GM19240 (cell line): ENCODE measurements around the gene EPS8L1.
"Not testable (repeated sequence)": the region's sequence is repeated elsewhere in the genome, so short reads cannot be mapped to it uniquely, and the experiment has no call there.

Experiments
- DNase-seq: peaks from one replicate; pipeline ENCODE4 v3.0.0; 2011; ENCODE audit warnings: low spot score; ENCODE audit not compliant: insufficient read length

The EPS8L1 gene

DNA sequence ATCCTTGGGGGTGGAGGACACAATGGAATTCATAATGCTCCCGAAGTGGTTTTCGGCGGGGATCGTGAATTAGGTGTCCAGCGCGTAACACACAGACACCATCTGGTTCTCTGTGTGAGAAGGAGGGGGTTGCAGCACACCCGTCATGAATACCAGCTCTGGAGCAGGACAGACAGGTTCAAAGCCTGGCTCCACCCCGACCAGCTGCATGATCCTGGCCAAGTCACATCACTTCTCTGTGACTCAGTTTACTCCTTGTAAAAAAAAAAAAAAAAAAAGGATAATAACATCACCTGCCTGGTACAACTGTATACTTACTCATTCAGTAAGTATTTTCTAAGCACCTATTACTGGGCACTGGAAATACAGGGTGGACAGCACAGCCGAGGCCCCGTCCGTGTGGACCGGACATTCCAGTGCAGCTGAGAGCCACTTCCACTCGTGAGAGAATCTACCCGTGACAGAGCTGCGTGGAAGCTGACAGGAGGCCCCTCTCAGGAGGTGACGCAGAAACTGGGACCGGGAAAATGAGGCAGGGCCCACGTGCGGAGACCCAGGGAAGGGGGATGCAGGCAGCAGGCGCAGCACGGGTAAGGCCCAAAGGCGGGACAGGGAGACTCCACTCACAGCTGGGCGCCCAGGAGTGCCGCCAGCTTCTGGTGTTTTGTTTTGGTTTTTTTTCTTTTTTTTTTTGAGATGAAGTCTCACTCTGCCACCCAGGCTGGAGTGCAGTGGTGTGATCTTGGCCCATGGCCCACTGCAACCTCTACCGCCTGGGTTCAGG, 24.7 kb upstream of the EPS8L1 start:
- no peak for DNase-seq

- DNase-seq = no peak
Measured at GRCh38 chr19:55053735-55054134, 21.9 kb upstream of the EPS8L1 start.

- no peak for DNase-seq
Measured at GRCh38 chr19:55056827-55057226, 18.8 kb upstream of the EPS8L1 start.

DNA sequence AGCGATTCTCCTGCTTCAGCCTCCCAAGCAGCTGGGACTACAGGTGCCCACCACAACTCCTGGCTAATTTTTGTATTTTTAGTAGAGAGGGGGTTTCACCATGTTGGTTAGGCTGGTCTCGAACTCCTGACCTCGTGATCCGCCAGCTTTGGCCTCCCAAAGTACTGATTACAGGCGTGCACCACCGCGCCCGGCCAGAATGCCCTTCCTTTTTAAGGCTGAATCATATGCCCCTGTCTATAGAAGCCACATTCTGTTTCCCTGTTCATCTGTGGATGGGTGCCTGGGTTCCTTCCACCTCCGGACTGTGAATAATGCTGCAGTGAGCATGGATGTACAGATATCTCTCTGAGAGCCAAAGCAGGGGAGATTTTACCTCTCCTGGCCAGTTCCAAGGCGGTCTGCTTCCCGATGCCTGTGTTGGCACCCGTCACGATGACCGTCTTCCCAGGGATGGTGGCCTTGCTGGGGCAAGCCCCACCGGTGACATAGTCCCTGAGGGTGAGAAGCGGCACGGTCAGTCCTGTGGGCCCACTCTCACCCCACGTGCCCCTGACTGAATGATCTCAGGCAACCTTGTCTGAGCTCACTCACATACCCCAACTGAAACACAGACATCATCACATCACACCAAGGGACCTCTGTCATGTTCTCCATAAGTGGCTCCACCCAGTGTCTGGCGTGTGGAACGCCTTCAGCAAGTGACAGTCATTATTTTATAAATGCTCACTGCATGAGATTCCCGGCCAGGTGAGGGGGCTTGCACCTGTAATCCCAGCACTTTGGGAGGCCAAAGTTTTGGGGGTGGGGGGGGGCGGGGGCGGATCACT, 16.7 kb upstream of the EPS8L1 start:
- no peak for DNase-seq

DNA sequence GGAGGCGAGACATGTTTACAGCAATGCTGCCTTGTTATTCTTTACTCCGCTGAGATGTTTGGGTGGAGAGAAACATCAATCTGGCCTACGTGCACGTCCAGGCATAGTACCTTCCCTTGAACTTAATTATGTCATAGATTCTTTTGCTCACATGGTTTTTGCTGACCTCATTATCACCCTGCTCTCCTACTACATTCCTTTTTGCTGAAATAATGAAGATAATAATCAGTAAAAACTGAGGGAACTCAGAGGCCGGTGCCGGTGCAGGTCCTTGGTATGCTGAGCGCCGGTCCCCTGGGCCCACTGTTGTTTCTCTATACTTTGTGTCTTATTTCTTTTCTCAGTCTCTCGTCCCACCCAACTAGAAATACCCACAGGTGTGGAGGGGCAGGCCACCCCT, 15.4 kb upstream of the EPS8L1 start:
- not testable (repeated sequence) for DNase-seq

DNA sequence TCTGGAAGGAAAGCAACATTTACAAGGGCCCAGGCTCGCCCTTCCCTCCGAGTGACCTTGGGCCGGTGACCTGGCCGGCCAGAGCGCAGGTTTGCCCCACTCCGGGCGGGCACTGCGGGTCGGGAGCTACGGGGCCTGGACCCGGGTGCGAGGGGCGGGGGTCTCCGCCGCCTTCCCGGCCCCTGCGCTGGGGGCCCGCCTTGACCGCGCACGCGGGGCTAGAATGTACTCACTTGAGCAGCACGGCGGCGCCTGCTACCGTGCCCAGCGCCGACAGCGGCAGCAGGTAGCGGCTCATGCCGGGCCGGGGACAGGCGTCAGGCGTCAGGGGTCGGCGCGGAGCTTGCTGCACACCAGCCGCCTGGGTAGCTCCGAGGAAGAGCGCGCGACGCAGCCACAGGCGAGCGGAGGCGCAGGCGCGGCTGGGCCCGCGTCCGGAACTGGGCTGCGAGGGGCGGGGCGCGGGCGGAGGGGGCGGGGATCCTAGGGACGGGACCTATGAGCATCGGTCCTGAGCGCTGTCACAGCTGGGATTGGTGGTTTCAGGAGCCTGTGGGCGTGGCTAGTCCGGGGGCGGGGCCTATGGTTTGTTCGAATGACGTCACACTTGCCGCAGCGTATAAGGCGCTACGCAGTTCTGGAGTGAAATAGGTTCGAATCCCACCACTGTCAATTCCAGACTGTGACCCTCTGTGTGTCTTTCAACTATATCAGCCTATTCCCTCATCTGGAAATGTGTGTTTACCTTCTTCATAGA, 12.8 kb upstream of the EPS8L1 start, which contains the start of gene RDH13:
RDH13 (minus strand) TSS at position 414 of the 757 bp plus-strand sequence; CDS start at position 298, 116 bp downstream.
- DNase-seq = peak; percentile 99

DNA sequence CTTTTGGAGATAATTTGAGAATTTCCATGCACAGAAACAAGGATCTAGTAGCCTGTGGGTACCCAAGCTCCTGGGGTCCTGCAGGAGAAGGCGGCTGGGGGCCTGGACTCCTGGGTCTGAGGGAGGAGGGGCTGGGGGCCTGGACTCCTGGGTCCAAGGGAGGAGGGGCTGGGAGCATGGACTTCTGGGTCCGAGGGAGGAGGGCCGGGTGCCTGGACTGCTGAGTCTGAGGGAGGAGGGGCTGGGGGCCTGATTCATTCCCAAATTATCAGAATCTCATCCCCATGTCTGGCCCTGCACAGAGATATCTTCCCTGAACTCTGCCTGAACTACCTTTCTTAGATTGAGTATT, 12.2 kb upstream of the EPS8L1 start:
- DNase-seq = no peak

DNA sequence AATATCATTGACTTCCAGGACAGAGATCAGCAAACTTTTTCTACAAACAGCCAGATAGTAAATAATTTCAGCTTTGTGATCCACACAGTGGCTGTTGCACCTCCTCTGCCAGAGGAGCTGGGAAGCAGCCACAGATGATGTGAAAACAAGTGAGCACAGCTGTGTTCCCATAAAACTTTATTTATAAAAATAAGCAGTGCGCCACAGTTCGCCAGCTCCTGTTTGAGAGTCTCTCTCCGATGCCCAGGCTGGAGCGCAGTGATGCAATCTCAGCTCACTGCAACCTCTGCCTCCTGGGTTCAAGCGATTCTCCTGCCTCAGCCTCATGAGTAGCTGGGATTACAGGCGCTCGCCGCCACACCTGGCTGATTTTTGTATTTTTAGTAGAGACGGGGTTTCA, 10.2 kb upstream of the EPS8L1 start:
- not testable (repeated sequence) for DNase-seq

- no peak for DNase-seq
Measured at GRCh38 chr19:55066107-55066709, 9.5 kb upstream of the EPS8L1 start.

DNA sequence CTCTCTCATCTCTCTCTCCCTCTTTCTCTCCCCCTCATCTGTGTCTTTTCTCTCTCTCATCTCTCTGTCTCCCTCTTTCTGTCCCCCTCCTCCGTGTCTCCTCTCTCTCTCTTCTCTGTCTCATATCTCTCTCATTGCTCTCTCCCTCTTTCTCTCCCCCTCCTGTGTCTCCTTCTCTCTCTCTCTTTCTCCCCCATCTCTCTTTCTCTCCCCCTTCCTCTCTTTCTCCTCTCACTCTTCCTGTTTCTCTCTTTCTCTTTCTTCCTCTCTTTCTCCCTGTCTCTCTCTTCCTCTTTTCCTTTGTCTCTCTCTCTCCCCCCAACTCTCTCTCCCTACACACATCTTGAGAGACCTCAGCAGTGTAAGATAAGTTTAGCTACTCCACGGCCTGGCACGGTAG, 7.8 kb upstream of the EPS8L1 start:
- no peak for DNase-seq

DNA sequence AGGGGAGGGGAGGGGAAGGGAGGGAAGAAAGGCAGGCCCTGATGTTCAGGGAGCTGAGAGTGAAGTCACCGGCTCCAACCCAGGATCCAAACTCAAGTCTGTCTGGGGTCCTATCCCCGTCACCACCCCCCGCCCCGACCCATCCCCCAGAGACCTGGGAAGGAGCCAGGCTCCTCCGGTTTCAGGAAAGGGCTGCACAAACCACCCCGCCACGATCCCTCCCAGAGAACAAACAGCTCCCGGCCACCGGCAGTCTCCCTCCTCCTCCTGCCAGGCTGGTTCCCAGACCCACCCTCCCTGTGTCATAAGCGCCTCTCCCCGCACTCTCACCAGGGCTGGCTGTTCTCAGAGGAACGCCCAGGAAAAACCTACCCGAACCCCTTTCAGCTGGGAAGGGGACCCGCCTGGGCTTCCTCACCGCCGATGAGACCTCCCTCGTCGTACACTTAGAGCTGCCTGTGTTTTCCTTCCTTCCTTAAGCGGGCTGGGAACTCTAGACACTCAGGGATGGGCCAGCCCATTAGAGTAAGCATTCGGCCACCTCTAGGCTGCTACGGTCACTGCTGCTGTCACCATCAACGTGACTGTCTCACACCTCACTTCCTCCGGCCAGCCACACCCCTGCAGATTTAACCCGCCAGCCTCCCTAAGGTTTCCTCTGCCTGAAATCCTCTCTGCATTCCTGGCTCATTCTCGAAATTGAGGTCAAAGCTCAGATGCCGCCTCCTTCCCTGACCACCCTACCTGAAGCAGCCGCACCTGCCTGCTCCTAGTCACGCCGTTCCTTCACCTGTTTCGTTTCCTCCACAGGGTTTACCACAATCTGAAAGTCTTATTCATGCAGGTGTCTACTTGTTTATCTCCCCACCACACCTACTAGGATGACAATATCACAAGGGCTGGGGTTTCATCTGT, 6.5 kb upstream of the EPS8L1 start:
- no peak for DNase-seq

DNA sequence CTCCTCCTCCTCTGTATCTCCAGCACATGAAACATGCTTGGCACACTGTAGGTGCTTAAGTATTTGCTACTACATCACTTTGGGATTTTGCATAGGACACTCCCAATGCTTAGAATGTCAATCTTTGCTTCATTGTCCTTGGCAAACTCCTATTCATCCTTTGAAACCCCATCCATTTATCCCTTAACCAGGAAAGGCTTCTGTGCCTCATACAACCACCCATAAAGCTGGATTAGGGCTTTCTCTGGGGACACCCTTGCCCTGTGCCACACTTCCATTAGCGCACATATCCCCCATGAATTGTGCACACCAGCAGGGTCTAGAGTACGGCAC, 5.8 kb upstream of the EPS8L1 start:
- no peak for DNase-seq

DNA sequence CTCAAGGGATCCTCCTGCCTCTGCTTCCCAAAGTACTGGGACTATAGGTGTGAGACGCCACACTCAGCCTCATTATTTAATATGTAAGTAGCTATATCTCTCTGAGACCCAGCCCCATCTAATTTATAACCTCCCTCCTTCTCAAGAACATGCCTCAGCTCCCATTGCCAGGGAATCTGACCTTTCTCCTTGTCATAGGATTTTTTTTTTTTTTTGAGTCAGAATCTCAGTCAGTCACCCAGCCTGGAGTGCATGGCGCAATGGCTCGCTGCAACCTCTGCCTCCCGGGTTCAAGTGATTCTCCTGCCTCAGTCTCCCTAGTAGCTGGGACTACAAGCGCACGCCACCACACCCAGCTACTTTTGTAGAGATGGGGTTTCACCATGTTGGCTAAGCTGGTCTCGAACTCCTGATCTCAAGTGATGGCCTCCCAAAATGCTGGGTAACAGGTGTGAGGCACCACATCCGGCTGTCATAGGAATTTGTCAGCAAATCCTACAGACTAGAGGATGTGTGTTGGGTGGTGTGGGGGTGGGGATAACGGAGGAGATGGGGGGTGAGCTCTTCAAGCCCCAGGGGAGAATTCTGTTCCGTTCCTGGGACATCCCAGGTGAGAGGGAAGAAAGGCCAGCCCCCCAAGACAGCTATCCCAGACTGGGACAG, 5.1 kb upstream of the EPS8L1 start:
- no peak for DNase-seq

GRCh38 chr19:55071129-55071502, 4.6 kb upstream of the EPS8L1 start:
- no peak for DNase-seq

- DNase-seq = no peak
Measured at GRCh38 chr19:55071913-55072312, 3.8 kb upstream of the EPS8L1 start.

- DNase-seq = no peak
Measured at GRCh38 chr19:55076321-55076720, 652 bp downstream of the EPS8L1 start.

DNA sequence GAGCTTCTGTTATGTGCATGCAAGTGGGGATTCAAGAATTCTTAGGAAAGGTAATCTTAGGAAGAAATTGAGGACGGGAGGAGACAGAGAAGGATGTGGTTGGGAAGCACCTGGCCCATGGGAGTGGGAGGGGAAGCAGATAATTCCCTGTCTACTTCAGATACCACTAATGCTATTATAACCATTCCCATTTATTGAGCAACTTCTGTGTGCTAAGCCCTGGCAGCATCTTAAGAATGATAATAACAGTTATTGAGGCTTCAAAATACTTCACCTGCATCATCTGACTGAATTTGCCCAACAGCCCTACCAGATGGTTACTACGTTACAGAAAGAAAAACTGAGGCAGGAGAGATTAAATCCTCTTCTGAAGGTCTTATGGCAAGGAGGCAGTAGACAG, 1.4 kb downstream of the EPS8L1 start:
- no peak for DNase-seq

GRCh38 chr19:55078996-55079395, 3.3 kb downstream of the EPS8L1 start:
- DNase-seq = no peak

DNA sequence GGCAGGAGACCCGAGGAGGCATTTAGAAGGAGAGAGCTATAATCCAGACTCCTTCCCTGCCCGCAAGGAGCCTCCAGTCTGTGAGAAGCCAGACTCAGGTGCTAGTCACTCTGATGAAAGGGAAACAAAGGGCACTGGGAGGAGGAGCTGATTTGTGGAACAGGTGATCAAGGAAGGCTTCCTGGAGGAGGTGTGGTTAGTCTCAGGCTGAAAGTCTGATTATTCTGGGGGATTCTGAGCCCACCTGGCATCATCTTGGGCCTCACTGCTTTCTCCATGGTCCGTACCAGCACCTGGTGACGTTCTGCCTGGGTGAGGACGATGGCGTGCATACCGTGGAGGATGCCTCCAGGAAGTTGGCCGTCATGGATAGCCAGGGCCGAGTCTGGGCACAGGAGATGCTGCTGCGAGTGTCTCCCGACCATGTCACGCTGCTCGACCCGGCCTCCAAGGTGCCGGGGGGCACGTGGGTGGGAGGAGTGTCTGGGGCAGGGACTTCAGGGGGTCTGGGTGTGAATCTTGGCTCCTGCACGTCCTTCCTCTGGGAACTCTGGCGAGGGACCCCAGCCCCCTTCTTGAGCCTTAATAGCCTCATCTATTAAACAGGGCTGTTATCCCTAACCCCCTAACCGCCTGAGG, 3.9 kb downstream of the EPS8L1 start:
- DNase-seq = no peak
